Astrocyte (in vitro differentiated cells and primary cell): ENCODE data around the gene KLHDC8B. TPM values are rescaled to one million over a fixed set of nuclear protein-coding genes. Genes with fewer than 3 reads are reported as not detected.

ENCODE experiments used
- DNase-seq: peaks from one replicate; pipeline ENCODE4 v3.0.0-alpha.2; 2010; ENCODE audit warnings: low read depth
- FAIRE-seq: peaks from 2 replicates; lab custom pipeline; 2011; peaks lifted over from hg19 to GRCh38; lab: Jason Lieb, UNC
- H2AFZ ChIP-seq: 2 replicates; pipeline ENCODE4 v1.6.0; 2012; ENCODE audit warnings: low read depth, low read length, inconsistent platforms
- H3K27ac ChIP-seq: 2 replicates; pipeline ENCODE4 v1.5.1; 2011; ENCODE audit warnings: low read depth, low read length, inconsistent platforms
- H3K27me3 ChIP-seq: 2 replicates; pipeline ENCODE4 v1.6.0; 2011; ENCODE audit warnings: low read length, inconsistent platforms; ENCODE audit not compliant: insufficient read depth
- H3K36me3 ChIP-seq: 2 replicates; pipeline ENCODE4 v1.5.1; 2011; ENCODE audit warnings: low read length, inconsistent platforms; ENCODE audit not compliant: insufficient read depth
- H3K4me1 ChIP-seq: 2 replicates; pipeline ENCODE4 v1.5.1; 2011; ENCODE audit warnings: low read length, inconsistent platforms; ENCODE audit not compliant: insufficient read depth
- H3K4me2 ChIP-seq: 2 replicates; pipeline ENCODE4 v1.6.0; 2012; ENCODE audit warnings: low read length, inconsistent platforms
- H3K4me3 ChIP-seq: 2 replicates; pipeline ENCODE4 v1.5.1; 2011; ENCODE audit warnings: low read depth, mild to moderate bottlenecking, low read length, inconsistent platforms; ENCODE audit not compliant: insufficient read depth
- H3K79me2 ChIP-seq: 2 replicates; pipeline ENCODE4 v1.6.0; 2012; ENCODE audit warnings: mild to moderate bottlenecking, low read length, inconsistent platforms; ENCODE audit not compliant: insufficient read depth
- H3K9ac ChIP-seq: 2 replicates; pipeline ENCODE4 v1.6.0; 2012; ENCODE audit warnings: mild to moderate bottlenecking, low read length, inconsistent platforms
- H3K9me3 ChIP-seq: 2 replicates; pipeline ENCODE4 v1.5.1; 2012; ENCODE audit warnings: low read depth, mild to moderate bottlenecking, low read length, inconsistent platforms; ENCODE audit not compliant: insufficient read depth
- H4K20me1 ChIP-seq: 2 replicates; pipeline ENCODE4 v1.6.0; 2012; ENCODE audit warnings: low read length, inconsistent platforms; ENCODE audit not compliant: insufficient read depth
- H3K27ac Mint-ChIP-seq: one replicate; pipeline ENCODE4 v1.8.0; 2021; ENCODE audit warnings: mild to moderate bottlenecking, mixed read lengths; ENCODE audit not compliant: unreplicated experiment
- H3K27me3 Mint-ChIP-seq: one replicate; pipeline ENCODE4 v1.8.0; 2021; ENCODE audit warnings: low read depth, mixed read lengths; ENCODE audit not compliant: unreplicated experiment
- H3K36me3 Mint-ChIP-seq: one replicate; pipeline ENCODE4 v1.8.0; 2021; ENCODE audit warnings: low read depth, mixed read lengths; ENCODE audit not compliant: unreplicated experiment
- H3K4me1 Mint-ChIP-seq: one replicate; pipeline ENCODE4 v1.8.0; 2021; ENCODE audit warnings: low read depth, mixed read lengths; ENCODE audit not compliant: unreplicated experiment
- H3K4me3 Mint-ChIP-seq: one replicate; pipeline ENCODE4 v1.8.0; 2021; ENCODE audit warnings: mild to moderate bottlenecking, moderate library complexity, mixed read lengths; ENCODE audit not compliant: unreplicated experiment
- H3K9me3 Mint-ChIP-seq: one replicate; pipeline ENCODE4 v1.8.0; 2021; ENCODE audit warnings: mild to moderate bottlenecking, mixed read lengths; ENCODE audit not compliant: unreplicated experiment
- CTCF ChIP-seq: IDR thresholded peaks from 2 replicates; pipeline ENCODE4 v1.5.1; 2011; ENCODE audit warnings: low read depth, mild to moderate bottlenecking, inconsistent platforms, low read length, moderate library complexity; ENCODE audit not compliant: insufficient read depth
- EZH2 ChIP-seq: IDR thresholded peaks from 2 replicates; pipeline ENCODE4 v1.6.1; 2012; ENCODE audit warnings: mild to moderate bottlenecking, low read length, inconsistent platforms; ENCODE audit not compliant: insufficient read depth
- total RNA-seq: library from RNA; stranded (reverse); gene quantifications from 2 replicates; pipeline ENCODE4 v1.2.1, GENCODE V29; 2021

The KLHDC8B gene
- total RNA-seq, 1 donor from 2014 or later = 31.6 TPM

- no peak overlapping the region for H3K4me2 ChIP-seq
- H3K4me1 ChIP-seq = peaks cover 14% of the 10 kb centered on the region
- H3K27me3 ChIP-seq = no peaks in the 10 kb centered on the region
- peaks cover 21% of the 10 kb centered on the region for H3K79me2 ChIP-seq
- H3K36me3 ChIP-seq = peaks cover 46% of the 10 kb centered on the region
- peaks cover 45% of the 10 kb centered on the region for H4K20me1 ChIP-seq
- no peak overlapping the region for H3K27ac ChIP-seq
- Mint-ChIP-seq H3K4me3 (peak overlapping the region; percentile 92), H3K9me3 (no peaks in the 10 kb centered on the region), H3K36me3 (peaks cover 22% of the 10 kb centered on the region), H3K4me1 (peaks cover 8% of the 10 kb centered on the region), H3K27ac (no peak overlapping the region), H3K27me3 (no peaks in the 10 kb centered on the region)
- H3K4me3 ChIP-seq = no peak overlapping the region
- no peak overlapping the region for H3K9ac ChIP-seq
- FAIRE-seq (no peak), DNase-seq (no peak)
- H2AFZ ChIP-seq = no peak overlapping the region
- no peaks in the 10 kb centered on the region for H3K9me3 ChIP-seq
- TF ChIP-seq CTCF (no peak), EZH2 (no peak)
These were observed 48.9 kb upstream of the KLHDC8B start for GRCh38 chr3:49122451-49122850.

- no peak overlapping the region for H3K4me3 ChIP-seq
- no peak overlapping the region for H3K4me3 Mint-ChIP-seq
These were observed 48.4 kb upstream of the KLHDC8B start for GRCh38 chr3:49122886-49123545.

More at GRCh38 chr3:49122886-49123545, 48.4 kb upstream of the KLHDC8B start:
- Histone ChIP-seq H3K4me1 (peaks cover 14% of the 10 kb centered on the region), H3K9ac (no peak overlapping the region), H3K4me2 (no peak overlapping the region), H3K79me2 (peaks cover 19% of the 10 kb centered on the region), H3K9me3 (no peaks in the 10 kb centered on the region), H2AFZ (no peak overlapping the region), H3K27ac (no peak overlapping the region), H4K20me1 (peaks cover 46% of the 10 kb centered on the region), H3K27me3 (no peaks in the 10 kb centered on the region), H3K36me3 (peaks cover 41% of the 10 kb centered on the region)
- Mint-ChIP-seq H3K9me3 (no peaks in the 10 kb centered on the region), H3K27ac (no peak overlapping the region), H3K4me1 (peaks cover 8% of the 10 kb centered on the region), H3K36me3 (peaks cover 19% of the 10 kb centered on the region), H3K27me3 (no peaks in the 10 kb centered on the region)
- DNase-seq (no peak), FAIRE-seq (no peak)
- no peak for TF ChIP-seq EZH2
- TF ChIP-seq CTCF = no peak
